AG10803 (cell line): ENCODE measurements around the gene WBP11.

Experiments used
- DNase-seq: peaks from one replicate; pipeline ENCODE4 v3.0.0; 2010; ENCODE audit warnings: low read depth
- H3K4me3 ChIP-seq: 2 replicates; pipeline ENCODE4 v1.5.1; 2011; ENCODE audit warnings: mild to moderate bottlenecking, low read length, control low read depth
- CTCF ChIP-seq: conservative IDR thresholded peaks from 2 replicates; pipeline ENCODE4 v1.5.1; 2011; ENCODE audit warnings: mild to moderate bottlenecking, low read length, control low read depth, inconsistent platforms

WBP11 gene

GRCh38 chr12:14802721-14803010 lies 612 bp downstream of the WBP11 start:
- DNase-seq, result no peak
- TF ChIP-seq CTCF, result no peak
- peak overlapping the region; percentile 83 for H3K4me3 ChIP-seq

GRCh38 chr12:14802247-14802646 lies 1.0 kb downstream of the WBP11 start:
- no peak for TF ChIP-seq CTCF
- DNase-seq, result no peak
- H3K4me3 ChIP-seq, result peak overlapping the region; percentile 83

GRCh38 chr12:14795028-14795448 lies 8.2 kb downstream of the WBP11 start:
- TF ChIP-seq CTCF, result no peak
- no peak for DNase-seq
- no peak overlapping the region for H3K4me3 ChIP-seq

- TF ChIP-seq CTCF, result no peak
- H3K4me3 ChIP-seq, result no peak overlapping the region
- DNase-seq, result no peak
These were observed 17.7 kb downstream of the WBP11 start for GRCh38 chr12:14785568-14785967.

GRCh38 chr12:14784471-14784870 lies 18.8 kb downstream of the WBP11 start:
- no peak for DNase-seq
- no peak overlapping the region for H3K4me3 ChIP-seq
- no peak for TF ChIP-seq CTCF

GRCh38 chr12:14782756-14783155 lies 20.5 kb downstream of the WBP11 start:
- TF ChIP-seq CTCF, result no peak
- no peak for DNase-seq
- no peak overlapping the region for H3K4me3 ChIP-seq

GRCh38 chr12:14781563-14781962 lies 21.7 kb downstream of the WBP11 start:
- H3K4me3 ChIP-seq, result no peak overlapping the region
- TF ChIP-seq CTCF, result no peak
- no peak for DNase-seq
